PFSK-1 (cell line): ENCODE data around the gene THEM4.

Experiments
- POLR2AphosphoS5 ChIP-seq: IDR thresholded peaks from 2 replicates; pipeline ENCODE4 v1.6.1; 2012; ENCODE audit warnings: low read depth, mild to moderate bottlenecking, control low read depth, low read length, moderate library complexity
- TAF1 ChIP-seq: IDR thresholded peaks from 2 replicates; pipeline ENCODE4 v1.6.1; 2012; ENCODE audit warnings: low read length, control low read depth, borderline replicate concordance; ENCODE audit not compliant: insufficient read depth
- TF ChIP-seq, protein P1 (sequence below), 2 experiments: IDR thresholded peaks; 2 replicates each; pipeline versions ENCODE4 v1.6.1 to v1.8.0; 2011 to 2012; ENCODE audit warnings: low read depth in 2 of 2, low read length in 2 of 2, control low read depth in 1 of 2, inconsistent platforms in 1 of 2, mild to moderate bottlenecking in 1 of 2, moderate library complexity in 1 of 2; ENCODE audit not compliant: insufficient read depth in 1 of 2

DNA sequence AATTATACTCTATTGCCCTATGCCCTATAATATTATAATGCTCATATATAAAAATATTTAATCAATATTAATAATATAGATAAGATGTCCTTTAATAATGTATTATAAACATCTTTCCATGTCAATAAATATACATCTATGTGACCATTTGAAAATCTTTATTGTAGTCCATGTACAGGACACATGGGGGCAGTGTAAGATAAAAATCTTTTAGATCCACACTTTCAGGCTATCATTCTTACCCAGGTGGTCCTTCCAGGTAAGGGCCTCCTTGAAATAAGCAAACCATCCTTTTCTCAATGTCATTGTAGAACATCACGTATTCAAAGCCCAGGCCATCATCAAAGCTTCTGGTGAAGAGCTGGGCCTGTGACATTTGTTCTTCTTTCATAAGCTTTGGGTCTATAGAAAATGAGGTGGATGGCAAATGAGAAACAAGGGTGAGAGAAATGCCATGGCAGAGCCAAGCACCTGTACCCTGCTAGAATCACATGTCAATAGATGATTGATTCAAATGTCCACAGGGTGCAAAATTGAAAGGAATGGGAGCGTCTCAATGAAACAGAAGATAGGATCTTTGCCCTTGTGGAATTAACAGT lies 20.2 kb downstream of the THEM4 start:
- no peak for TF ChIP-seq POLR2AphosphoS5
- no peak for TF ChIP-seq TAF1
- TF ChIP-seq, protein P1, sequence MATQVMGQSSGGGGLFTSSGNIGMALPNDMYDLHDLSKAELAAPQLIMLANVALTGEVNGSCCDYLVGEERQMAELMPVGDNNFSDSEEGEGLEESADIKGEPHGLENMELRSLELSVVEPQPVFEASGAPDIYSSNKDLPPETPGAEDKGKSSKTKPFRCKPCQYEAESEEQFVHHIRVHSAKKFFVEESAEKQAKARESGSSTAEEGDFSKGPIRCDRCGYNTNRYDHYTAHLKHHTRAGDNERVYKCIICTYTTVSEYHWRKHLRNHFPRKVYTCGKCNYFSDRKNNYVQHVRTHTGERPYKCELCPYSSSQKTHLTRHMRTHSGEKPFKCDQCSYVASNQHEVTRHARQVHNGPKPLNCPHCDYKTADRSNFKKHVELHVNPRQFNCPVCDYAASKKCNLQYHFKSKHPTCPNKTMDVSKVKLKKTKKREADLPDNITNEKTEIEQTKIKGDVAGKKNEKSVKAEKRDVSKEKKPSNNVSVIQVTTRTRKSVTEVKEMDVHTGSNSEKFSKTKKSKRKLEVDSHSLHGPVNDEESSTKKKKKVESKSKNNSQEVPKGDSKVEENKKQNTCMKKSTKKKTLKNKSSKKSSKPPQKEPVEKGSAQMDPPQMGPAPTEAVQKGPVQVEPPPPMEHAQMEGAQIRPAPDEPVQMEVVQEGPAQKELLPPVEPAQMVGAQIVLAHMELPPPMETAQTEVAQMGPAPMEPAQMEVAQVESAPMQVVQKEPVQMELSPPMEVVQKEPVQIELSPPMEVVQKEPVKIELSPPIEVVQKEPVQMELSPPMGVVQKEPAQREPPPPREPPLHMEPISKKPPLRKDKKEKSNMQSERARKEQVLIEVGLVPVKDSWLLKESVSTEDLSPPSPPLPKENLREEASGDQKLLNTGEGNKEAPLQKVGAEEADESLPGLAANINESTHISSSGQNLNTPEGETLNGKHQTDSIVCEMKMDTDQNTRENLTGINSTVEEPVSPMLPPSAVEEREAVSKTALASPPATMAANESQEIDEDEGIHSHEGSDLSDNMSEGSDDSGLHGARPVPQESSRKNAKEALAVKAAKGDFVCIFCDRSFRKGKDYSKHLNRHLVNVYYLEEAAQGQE (IDR thresholded peaks at IDR 0.05; ENCODE audit: insufficient read depth in 1 of 2, low read depth in 2 of 2, low read length in 2 of 2), result no peak
